HPDE6-E6E7 (cell line): ENCODE data around the gene NELL1.

Experiments
- DNase-seq: peaks from one replicate; pipeline ENCODE4 v3.0.0; 2011; ENCODE audit warnings: missing footprints; ENCODE audit errors: extremely low spot score

NELL1 gene

DNA sequence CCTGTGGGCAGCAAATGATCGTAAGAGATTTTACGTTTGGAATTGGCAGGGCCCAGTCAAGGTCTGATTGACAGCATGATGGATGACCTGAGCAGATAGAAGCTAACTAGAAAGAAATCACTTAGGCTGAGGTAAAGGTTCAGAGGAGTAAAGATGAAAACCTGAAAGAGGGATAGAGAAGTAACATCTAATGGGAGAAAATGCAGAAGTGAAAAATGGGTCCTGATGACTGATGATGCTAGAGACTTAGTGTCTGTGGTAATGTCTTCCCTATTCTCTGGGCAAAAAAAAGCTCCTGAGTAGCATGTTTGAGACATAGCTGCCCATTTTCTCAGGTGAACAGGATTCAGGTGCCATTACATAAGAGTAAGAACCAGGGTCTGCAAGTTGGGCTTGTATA lies 894.7 kb downstream of the NELL1 start:
- DNase-seq = no peak

GRCh38 chr11:21564833-21565682 lies 895.7 kb downstream of the NELL1 start:
- no peak for DNase-seq

DNA sequence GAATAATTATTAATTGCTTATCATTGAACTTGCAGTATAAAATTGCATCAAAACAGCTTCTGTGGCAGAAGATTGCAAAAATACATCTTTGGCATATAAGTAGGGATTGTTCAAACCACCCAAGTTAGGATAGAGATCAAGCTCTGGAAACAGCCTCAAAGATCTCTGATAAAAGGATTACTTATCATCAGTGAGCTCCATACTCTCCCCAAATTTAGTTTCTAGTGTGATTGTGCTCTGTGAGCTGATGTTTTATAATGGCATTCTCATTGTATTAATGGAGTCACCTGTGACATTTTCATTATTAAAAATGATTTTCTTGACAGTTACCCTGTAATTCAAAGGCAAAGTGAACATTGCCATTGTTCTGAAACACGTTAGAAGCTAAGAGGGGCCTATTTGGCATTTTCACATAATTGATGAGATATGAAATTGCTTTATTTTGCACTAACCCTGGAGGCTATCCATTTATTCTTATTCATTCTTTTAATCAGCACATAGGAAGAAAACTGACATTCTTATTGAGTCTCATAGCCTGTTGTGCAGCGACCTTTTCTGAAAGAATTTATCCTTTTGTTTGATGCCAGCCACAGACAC lies 897.2 kb downstream of the NELL1 start:
- no peak for DNase-seq

DNA sequence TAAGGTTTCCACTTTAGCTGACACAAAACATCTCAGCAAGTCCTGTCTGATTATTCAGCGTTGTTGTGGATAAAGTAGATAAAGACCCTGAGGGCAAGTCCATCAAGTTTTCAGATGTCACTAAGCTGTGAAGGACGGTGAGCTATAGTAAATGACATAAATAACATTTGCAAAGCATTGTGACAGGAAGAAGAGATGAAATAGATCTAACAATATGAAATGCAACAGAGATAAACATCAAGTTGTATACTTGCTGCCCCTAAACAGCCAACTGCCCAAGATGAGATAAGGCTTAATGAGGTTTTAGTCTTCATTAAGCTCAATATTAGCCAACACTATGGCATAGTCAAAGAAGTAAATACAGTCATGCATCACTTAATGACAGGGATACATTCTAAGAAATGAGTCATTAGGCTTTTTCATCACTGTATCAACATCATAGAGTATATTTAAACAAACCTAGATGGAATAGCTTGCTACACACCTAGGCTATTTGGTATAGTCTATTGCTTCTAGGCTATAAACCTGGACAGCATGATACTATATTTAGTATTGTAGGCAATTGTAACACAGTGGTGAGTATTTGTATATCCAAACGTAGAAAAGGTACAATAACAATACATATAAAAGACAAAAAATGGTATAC lies 898.4 kb downstream of the NELL1 start:
- no peak for DNase-seq

DNA sequence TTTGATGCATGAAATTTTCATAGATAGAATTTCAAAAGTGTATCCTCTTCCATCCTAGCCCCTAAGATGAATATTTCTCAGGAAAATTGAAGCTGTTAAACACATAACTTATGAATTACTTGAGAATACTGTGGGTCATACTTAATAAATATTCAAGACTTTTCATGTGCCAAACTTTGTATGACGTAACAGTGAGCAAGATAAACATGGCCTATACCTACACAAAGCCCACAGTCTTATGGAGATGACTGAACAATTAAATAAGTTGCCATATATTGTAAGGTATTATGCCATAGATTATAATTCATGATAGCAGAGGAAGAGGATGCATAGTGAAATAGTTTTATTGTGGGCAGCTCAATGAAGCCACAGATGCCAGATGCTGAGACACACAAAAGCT lies 902.8 kb downstream of the NELL1 start:
- DNase-seq = no peak

DNA sequence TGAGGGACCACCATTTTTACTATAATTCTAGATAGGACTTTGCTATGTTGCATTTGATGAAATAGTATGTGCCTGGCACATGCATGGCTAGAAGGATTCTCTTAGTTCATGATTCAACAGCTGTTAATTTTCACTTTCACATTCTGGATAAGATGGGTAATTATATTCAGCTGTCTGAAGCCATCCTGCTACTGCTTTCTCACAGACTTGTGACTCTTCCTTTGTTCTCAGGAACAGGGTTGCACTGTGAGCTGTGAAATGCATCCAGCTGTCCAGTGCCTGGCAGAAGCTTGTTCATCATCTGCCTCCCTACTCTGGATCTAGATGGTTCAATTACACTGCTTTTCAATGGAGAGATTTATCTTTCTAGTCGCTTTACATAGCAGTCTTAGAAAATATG lies 913.4 kb downstream of the NELL1 start:
- DNase-seq = no peak

GRCh38 chr11:21588754-21589153 lies 919.4 kb downstream of the NELL1 start:
- no peak for DNase-seq

DNA sequence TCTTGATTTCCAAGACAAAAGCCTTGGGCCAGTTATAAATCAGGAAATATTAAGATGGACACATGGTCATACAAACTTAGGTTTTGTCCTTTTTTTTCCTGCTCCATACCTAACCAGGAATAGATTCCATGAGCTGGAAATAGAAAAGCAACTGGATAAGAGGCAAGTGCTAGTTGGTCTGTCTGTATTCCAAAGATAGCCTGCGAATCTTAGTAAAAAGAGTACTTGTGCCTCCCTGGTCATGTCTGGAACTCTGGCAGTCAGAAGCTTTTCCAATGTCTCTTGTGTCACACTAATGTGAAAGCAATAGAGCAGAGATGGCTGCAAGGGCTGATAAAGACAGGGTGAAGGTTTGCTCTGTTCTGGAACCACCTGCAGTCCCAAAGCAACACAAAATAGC lies 933.3 kb downstream of the NELL1 start:
- no peak for DNase-seq

GRCh38 chr11:21603886-21604285 lies 934.5 kb downstream of the NELL1 start:
- no peak for DNase-seq

DNA sequence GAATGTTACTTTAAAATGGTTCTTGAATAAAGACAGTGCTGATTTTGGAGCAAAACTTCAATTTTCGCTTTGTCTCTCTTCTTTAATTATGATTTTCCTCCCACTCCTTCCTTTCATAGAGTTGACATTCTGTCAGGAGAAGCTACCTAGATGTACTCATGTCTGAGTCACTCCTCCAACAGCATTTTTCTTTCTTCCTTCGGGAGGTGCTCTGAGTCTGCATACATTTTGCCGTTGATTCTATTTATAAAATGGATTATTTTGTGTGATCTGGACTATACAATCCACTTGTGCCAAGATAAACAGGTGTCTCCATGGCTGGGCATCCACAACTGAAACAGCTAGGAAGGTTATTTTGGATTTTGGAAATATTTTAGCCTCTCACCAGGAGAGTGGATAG lies 935.2 kb downstream of the NELL1 start:
- no peak for DNase-seq

GRCh38 chr11:21612326-21612725 lies 942.9 kb downstream of the NELL1 start:
- no peak for DNase-seq

DNA sequence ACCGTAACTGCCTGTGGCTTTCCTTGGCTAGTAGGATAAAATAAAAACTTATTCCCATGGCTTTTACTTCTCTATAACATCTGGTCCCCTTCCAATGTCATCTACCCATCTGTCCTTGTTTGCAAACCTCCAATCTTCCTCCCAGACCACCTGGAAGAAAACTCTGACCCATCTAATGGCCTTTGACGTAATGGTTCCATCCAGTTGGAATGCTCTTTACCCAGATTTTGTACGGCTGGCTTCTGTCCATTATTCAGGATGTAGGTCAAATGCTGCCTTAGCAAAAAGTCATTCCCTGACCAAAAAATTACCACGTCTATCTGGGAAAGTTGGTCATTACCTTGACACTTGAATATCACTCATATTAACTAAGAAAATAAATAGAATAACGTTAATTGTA lies 945.6 kb downstream of the NELL1 start:
- no peak for DNase-seq

DNA sequence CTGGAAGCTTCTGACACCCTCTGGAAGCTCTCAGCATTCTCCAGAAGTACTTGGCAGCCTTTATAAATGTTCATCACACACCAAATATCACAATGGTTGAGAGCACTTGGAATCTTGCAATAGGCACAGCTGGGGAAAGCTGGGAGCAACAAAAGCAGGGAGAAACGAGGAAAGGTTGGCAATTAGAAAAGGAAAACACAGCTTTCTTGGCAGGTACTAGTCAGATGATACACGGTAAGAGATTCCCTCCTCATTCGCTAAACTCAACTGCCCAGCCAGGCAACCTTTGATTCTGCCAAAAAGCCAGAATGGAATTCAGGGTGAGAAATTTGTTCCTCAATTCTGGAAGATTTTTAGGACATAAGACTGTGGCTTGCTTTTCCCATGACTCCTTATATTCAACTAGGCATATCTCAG lies 946.6 kb downstream of the NELL1 start:
- DNase-seq = no peak

DNA sequence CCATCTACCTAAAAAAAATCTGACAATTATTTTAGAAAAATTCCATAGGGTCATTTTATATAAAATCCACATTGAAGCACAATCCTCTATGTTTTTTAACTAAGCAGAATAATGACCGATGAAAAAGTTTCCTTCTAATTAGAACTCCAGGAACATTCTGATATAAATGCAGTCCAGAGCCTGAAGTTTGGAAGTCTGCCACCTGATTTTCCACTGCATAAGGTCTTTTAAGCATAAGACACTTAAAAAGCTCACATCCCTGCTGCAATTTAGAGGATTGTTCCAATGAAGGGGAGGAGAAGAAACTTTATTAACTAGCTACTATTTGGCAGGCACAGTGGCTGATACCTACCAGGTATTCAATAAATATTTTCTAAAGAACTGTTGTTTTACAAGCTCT lies 953.2 kb downstream of the NELL1 start:
- DNase-seq = no peak

DNA sequence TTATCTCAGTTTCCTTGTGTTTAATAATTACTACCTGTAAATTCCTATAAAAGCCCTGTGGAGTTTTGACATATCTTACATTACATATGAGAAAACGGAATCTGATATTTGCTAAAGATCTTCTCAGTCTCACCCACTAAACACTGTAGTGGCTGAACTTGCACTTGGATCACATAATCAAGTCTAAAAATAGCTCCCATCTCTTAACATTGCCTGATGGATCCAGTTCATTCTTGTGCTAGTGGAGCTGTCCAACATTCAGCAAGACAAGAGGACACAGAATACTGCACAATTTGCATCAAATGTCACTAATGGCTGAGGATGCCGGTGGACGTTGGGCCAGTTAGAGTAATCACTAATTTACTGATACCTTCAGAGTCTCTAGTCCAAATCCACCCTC lies 953.6 kb downstream of the NELL1 start:
- DNase-seq = no peak
